Activated naive CD4-positive, alpha-beta T cell treated with anti-CD3 and anti-CD28 coated beads, Interleukin-2, amount 50 U/mL, for 24 hours (primary cell): ENCODE results near the gene GPD2.

Experiments
- H3K27ac Mint-ChIP-seq: one replicate; pipeline ENCODE4 v1.8.0; 2021; ENCODE audit warnings: mild to moderate bottlenecking, mixed read lengths
- H3K27me3 Mint-ChIP-seq: one replicate; pipeline ENCODE4 v1.8.0; 2021; ENCODE audit warnings: mixed read lengths
- H3K36me3 Mint-ChIP-seq: one replicate; pipeline ENCODE4 v1.8.0; 2021; ENCODE audit warnings: mixed read lengths
- H3K4me1 Mint-ChIP-seq: one replicate; pipeline ENCODE4 v1.8.0; 2021; ENCODE audit warnings: mixed read lengths
- H3K4me3 Mint-ChIP-seq: one replicate; pipeline ENCODE4 v1.8.0; 2021; ENCODE audit warnings: mild to moderate bottlenecking, mixed read lengths
- H3K9me3 Mint-ChIP-seq: one replicate; pipeline ENCODE4 v1.8.0; 2021; ENCODE audit warnings: mixed read lengths

GPD2 gene

DNA sequence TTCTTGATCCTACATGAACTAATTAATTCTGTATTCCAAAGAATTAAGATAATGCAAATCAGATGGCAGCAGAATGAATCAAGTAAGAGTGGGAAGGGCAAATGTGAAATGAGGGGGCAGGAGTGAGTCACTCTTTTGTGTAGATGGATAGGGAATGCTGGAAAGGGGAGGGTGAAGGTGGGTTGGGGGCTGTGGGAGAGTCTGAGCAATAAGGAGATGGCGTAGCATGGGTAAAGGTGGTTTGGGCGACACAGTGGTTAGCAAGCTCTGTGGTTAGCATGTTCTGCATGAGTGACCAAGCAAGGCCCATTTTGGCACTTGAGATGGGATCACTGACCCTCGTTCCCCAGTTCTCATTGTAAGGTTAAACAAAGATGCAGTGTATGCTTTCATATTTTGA is 20.4 kb downstream of the GPD2 start:
- peaks cover 11% of the 10 kb centered on the region for H3K36me3 Mint-ChIP-seq
- H3K27ac Mint-ChIP-seq = no peak overlapping the region
- peaks cover 57% of the 10 kb centered on the region for H3K4me1 Mint-ChIP-seq
- no peaks in the 10 kb centered on the region for H3K27me3 Mint-ChIP-seq
- H3K9me3 Mint-ChIP-seq = peaks cover 5% of the 10 kb centered on the region
- no peak overlapping the region for H3K4me3 Mint-ChIP-seq

DNA sequence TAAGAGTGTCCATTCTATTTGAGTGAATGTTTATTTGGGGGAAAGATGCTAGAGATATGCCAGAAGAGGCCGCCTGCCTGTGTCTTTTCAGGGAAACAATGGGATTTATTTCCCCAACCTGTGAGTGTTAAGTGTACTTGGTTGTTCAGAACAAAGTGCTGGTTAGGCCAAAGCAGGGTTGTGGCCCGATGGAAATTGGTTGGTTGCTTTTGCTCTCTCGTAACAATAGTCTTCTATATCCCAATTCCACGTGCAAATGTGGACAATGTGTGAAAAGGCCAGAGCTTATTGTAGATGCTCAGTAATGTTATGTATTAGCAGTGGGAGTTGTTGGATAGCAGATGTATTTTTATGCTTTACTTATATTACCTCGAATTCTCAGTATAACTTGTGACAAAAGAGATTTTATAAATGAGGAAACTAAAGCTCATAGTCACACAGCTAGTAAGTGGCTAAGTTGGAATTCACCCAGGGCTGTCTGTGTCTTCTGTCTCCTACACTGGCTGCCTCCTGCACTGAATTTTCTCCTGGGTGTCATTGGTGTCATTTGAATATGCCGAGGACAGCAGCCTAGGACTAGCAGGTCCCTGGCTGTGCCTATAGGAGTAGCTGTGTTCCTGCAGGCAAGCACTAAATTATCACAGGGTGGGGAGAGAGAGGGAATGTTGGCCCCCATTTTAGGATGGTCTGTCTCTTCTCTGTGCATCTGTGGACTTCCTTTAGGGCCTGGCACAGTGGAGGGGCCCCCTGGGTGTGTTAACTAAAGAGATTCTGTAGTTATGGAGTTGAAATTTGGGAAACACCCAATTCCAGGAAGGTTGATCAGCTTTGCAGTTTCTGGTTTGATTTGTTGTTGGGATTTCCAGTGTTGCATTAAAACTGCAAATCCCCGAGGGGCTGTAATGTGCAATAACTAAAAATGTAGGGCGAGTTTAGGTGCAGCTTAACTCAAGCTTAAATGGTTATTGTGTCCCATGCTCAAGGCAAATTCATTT is 21.6 kb downstream of the GPD2 start:
- Mint-ChIP-seq H3K9me3 (peaks cover under 1% of the 10 kb centered on the region), H3K27ac (no peak overlapping the region)

DNA sequence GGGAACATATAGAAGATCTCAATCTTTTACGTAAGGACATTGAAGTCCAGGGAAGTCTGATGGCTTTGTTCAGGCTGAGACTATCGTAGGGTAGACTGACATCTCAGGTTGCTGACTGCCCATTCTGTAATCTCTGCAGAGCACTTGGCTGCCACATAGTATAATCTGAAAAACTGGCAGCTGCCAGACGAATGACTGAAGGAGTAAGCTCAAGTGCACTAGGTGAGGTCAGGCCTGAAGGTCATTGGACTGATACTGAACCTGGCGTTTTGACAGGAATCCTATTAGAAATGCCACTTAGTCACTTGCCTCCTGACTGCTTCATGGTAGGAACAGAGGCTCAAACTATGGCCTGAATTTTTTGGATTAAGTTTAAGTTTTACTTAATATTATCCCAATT is 23.5 kb downstream of the GPD2 start:
- no peak overlapping the region for H3K27ac Mint-ChIP-seq

More for the DNA sequence above, 21.6 kb downstream of the GPD2 start:
- Mint-ChIP-seq H3K27me3 (no peaks in the 10 kb centered on the region), H3K4me3 (no peak overlapping the region), H3K36me3 (peaks cover 6% of the 10 kb centered on the region), H3K4me1 (peaks cover 52% of the 10 kb centered on the region)

DNA sequence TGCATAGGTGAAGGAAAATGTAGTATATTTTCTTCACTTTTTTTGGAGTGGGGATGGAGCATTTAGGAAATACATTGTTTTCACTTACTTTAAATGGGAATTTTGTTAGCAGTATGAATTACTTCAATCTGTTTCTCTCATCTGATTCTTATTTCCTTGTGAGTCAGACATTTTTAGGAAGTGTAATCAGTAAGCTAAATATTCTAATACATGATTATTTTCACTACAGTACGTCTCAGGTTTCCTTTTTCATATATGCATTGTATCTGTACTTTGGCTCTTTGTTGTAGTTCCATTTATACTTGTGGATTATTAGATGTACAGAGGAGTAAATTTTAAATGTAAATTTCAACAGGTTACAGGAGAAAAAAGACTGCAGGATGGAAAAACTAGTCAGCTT is 27.9 kb downstream of the GPD2 start:
- Mint-ChIP-seq H3K36me3 (peaks cover 5% of the 10 kb centered on the region), H3K9me3 (no peaks in the 10 kb centered on the region), H3K27ac (no peak overlapping the region), H3K27me3 (no peaks in the 10 kb centered on the region), H3K4me1 (peaks cover 44% of the 10 kb centered on the region), H3K4me3 (no peak overlapping the region)

More for the DNA sequence above, 23.5 kb downstream of the GPD2 start:
- Mint-ChIP-seq H3K9me3 (no peaks in the 10 kb centered on the region), H3K4me1 (peaks cover 41% of the 10 kb centered on the region), H3K27me3 (no peaks in the 10 kb centered on the region), H3K36me3 (no peaks in the 10 kb centered on the region), H3K4me3 (no peak overlapping the region)

DNA sequence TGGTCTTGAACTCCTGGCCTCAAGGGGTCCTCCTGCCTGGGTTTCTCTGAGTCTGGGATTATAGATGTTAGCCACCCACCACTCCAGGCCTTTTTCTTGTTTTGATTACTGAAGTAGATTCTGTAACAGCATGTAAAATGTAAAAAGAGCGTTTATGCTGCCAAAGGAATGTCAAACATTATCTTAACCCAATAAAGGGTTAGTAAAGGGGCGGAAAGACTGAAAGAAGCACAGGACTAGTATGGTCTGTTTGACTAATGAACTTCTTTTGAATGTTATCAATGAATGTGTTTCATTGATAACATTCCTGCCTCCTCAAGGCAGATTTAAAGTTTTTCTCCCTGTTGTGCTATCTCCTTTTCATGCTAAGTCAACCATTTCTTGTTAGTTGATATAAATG is 29.4 kb downstream of the GPD2 start:
- Mint-ChIP-seq H3K4me1 (peaks cover 51% of the 10 kb centered on the region), H3K4me3 (no peak overlapping the region), H3K27ac (no peak overlapping the region)

DNA sequence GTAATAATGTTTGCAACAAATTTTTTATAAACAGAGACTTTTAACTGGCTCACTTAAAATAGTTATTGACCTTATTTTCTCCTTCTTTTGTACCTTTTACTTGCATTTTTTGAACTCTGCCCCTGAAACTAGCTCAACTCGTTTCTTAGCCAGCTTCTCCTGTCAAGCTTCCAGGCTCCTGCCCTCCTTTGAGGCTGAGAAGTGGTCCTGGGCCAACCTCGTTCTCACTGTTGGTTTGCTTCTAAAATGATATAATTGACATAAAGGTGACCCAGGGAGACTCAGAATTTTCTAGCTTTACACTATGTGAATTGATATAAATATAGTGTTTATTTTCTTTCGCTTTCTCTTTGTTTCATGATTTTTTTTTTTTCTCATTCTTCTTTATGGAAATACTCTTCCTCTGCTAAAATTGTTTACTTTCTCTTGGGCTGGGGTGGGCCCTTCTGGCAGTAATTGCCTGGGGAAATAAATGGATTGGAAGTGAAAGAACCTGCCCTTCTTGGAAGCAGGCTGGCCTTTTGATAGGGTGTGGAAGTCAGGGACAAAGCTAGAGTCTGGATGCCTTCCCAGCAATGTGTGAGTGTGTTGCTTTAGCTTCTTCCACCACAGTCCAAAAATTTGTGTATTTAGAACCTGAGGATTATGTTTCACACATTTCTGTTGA is 30.7 kb downstream of the GPD2 start:
- peaks cover 6% of the 10 kb centered on the region for H3K36me3 Mint-ChIP-seq
- no peaks in the 10 kb centered on the region for H3K9me3 Mint-ChIP-seq
- H3K4me1 Mint-ChIP-seq = peaks cover 52% of the 10 kb centered on the region
- peak overlapping the region; percentile 52 for H3K27ac Mint-ChIP-seq
- no peaks in the 10 kb centered on the region for H3K27me3 Mint-ChIP-seq
- no peak overlapping the region for H3K4me3 Mint-ChIP-seq

More for the DNA sequence above, 29.4 kb downstream of the GPD2 start:
- Mint-ChIP-seq H3K9me3 (no peaks in the 10 kb centered on the region), H3K36me3 (peaks cover 6% of the 10 kb centered on the region), H3K27me3 (no peaks in the 10 kb centered on the region)

DNA sequence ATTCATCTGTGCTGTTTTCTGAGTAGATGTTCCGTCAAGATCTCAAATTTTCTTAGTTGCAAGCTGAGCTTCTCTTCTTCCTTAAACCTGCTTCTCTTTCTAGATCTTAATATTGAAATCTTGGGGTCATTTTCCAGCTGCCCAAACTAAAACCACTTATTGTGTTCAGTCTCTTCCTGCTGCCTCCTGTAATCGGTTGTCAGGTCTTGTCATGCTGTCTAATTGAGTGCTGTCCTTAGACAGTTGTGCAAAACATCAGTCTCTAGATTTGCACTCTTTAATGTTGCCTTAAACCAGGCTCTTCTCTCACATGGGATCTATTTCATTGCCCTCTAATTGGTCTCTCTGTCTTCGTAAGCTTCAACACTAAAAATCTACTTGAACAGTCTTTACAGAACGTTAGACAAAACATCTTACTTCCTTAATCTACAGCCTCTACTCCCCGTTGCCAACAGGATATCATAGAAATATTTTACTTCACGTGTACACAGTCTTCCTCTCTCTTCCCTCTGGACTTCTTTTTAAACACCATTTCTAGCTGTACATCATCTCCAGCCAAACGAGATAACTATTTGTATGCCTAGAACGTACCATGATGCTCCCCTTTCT is 34.9 kb downstream of the GPD2 start:
- Mint-ChIP-seq H3K27ac (no peak overlapping the region), H3K4me3 (no peak overlapping the region), H3K27me3 (no peaks in the 10 kb centered on the region), H3K4me1 (peaks cover 58% of the 10 kb centered on the region), H3K36me3 (peaks cover 6% of the 10 kb centered on the region), H3K9me3 (no peaks in the 10 kb centered on the region)

DNA sequence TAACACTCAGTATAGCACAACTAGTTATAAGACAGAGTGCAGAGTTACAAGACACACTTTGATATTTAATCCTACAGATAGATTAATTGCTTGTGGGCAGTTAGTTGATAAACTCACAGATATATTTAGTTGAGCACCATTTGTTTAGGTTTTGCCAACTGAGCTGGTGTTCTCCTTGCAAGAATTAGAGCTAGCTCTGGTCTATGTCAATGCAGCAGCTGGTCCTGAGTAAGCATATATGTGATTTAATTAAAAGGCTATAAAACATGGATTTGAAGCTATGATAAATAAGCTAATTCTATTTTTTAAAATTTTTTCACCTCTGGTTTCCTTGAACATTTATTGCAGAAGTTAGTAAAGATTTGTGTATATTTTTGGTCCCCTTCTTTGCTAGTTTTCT is 35.6 kb downstream of the GPD2 start:
- Mint-ChIP-seq H3K36me3 (peaks cover 7% of the 10 kb centered on the region), H3K4me1 (peaks cover 59% of the 10 kb centered on the region), H3K9me3 (no peaks in the 10 kb centered on the region), H3K4me3 (no peak overlapping the region), H3K27ac (no peak overlapping the region), H3K27me3 (no peaks in the 10 kb centered on the region)

DNA sequence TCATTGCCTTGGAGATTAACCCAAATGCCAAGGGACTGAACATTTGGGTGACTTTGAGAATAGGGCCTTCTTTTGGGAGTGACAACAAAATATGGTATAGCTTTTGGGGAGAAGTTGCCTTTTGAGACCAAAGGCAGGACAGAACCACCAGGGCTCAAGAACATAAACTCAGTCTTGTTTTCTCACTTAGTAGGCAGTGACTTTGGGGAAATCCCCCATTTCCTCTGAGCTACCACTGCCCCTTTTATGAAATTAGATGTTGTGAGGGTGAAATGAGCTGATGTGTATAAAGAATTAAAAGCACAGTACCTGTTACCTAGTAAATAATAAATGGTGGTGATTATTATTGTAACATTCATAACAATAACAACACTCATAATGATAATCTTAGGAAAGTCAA is 36.5 kb downstream of the GPD2 start:
- Mint-ChIP-seq H3K4me3 (no peak overlapping the region), H3K4me1 (peaks cover 53% of the 10 kb centered on the region), H3K27me3 (no peaks in the 10 kb centered on the region), H3K27ac (no peak overlapping the region), H3K36me3 (peaks cover 9% of the 10 kb centered on the region), H3K9me3 (no peaks in the 10 kb centered on the region)

DNA sequence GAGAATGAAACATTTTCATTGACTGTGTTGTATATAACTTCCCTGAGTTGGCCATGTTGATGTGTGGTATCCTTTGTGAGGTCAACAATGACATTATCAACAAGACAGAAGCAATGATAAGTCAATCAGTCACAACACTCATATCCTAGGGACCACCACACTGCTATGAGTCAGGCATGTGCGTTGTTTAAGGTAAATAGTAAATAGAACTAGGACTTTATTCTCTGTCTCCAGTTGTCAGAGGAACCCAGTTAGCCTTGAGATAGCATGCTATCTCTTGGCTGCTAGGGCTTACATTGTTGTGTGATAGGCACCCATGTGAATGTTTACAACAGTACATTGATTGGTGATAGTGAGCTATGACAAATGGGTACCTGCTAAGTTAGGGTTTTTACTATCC is 37.3 kb downstream of the GPD2 start:
- H3K4me1 Mint-ChIP-seq = peaks cover 46% of the 10 kb centered on the region

DNA sequence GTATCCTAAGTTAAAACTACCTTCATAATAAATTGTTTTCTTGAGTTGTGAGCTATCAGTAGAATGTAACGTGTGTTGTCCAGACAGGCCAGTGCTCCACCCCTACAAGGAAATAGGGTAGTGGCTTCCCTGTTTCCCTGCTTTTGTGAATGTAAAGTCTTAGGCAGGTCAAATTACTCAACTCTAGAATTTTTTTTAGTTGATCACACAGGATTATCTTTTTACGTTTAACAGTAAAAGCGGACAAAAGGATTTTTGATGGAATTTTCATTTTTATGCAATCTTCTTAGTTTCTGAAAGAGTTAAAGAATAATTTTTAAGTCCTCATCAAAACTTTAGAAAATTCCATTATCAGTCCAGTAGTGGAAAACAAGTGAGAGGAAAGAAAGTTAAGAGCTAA is 38.2 kb downstream of the GPD2 start:
- no peak overlapping the region for H3K4me3 Mint-ChIP-seq
- H3K27me3 Mint-ChIP-seq = no peaks in the 10 kb centered on the region
- H3K36me3 Mint-ChIP-seq = peaks cover 6% of the 10 kb centered on the region
- peaks cover 42% of the 10 kb centered on the region for H3K4me1 Mint-ChIP-seq
- H3K27ac Mint-ChIP-seq = no peak overlapping the region
- no peaks in the 10 kb centered on the region for H3K9me3 Mint-ChIP-seq

More for the DNA sequence above, 37.3 kb downstream of the GPD2 start:
- Mint-ChIP-seq H3K27ac (no peak overlapping the region), H3K36me3 (peaks cover 4% of the 10 kb centered on the region), H3K9me3 (no peaks in the 10 kb centered on the region), H3K27me3 (no peaks in the 10 kb centered on the region), H3K4me3 (no peak overlapping the region)

DNA sequence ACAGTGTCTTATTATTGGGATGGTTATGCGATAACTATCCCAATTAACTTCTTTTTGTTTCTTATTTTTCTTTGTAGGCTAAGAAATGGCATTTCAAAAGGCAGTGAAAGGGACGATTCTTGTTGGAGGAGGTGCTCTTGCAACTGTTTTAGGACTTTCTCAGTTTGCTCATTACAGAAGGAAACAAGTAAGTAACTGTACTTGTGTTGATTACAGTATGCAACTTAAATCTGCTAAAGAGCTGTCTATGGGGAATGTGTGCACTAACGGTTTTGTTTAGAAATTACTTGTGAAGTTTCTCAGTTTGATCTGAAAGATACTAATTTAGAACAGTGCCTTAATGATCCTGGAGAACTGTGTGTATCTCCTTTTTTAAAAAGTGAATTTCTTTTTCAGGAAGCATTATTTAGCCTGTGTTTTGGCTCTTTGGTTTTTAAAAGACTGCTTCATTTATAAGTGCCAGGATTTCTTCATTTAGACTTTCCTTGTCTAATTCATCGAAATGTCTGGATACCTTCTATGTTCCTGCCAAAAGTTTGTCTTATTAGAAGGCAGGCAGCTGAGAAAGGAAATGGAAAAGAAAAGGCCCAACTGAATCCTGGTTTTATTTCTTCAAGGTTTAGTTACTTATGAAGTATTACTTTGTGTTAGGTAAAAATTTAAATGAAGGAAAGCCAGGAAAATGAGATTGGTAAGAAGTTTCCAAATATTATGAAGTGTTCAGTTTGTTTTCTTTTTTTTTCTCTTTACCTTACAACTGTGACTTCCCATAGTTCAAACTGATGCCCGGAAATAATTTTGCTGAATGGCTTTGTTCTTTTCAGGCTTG is 40.1 kb downstream of the GPD2 start:
- Mint-ChIP-seq H3K36me3 (peaks cover 12% of the 10 kb centered on the region), H3K4me3 (no peak overlapping the region), H3K27me3 (no peaks in the 10 kb centered on the region), H3K27ac (no peak overlapping the region), H3K4me1 (peaks cover 31% of the 10 kb centered on the region), H3K9me3 (no peaks in the 10 kb centered on the region)

DNA sequence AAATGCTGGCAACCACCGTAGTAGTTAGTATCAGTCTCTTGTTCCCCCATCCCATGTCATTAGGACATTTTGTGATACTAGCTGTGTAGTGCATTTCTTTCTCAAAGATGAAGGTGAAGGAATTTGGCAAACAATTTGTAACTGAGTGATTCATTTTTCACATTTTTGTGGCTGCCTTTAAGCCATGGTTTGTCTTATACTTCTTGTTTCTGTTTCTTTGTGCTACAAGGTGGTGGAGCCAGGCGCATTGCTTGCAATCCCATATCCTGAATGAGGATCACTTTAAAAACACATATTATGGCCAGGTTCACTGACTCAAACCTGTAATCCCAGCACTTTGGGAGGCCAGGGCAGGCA is 40.6 kb downstream of the GPD2 start:
- H3K9me3 Mint-ChIP-seq = no peaks in the 10 kb centered on the region
- no peak overlapping the region for H3K4me3 Mint-ChIP-seq
- peaks cover 27% of the 10 kb centered on the region for H3K4me1 Mint-ChIP-seq
- H3K27me3 Mint-ChIP-seq = no peaks in the 10 kb centered on the region
- H3K36me3 Mint-ChIP-seq = peaks cover 12% of the 10 kb centered on the region
- no peak overlapping the region for H3K27ac Mint-ChIP-seq

DNA sequence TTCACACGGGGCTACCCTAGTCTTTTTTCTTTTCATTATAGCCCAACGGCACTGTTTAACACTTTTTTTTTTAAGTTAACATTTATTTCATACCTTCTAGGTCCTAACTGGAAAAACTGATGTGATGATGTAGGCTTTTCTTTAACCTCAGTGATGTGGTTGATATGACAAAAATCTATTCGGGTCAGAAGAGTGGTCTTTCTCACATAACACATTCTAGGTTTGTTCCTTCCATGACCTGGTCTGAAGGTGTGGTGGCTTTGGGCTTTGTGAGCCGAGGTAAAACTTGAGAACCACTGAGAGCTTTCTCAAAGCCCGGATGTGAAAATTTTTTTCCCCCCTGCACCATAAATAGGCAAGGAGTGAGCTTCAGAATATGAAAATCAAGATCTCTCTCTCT is 44.2 kb downstream of the GPD2 start:
- H3K27me3 Mint-ChIP-seq = no peaks in the 10 kb centered on the region
- H3K27ac Mint-ChIP-seq = no peak overlapping the region
- peaks cover 18% of the 10 kb centered on the region for H3K36me3 Mint-ChIP-seq
- H3K9me3 Mint-ChIP-seq = no peaks in the 10 kb centered on the region
- no peak overlapping the region for H3K4me3 Mint-ChIP-seq
- peaks cover 33% of the 10 kb centered on the region for H3K4me1 Mint-ChIP-seq

DNA sequence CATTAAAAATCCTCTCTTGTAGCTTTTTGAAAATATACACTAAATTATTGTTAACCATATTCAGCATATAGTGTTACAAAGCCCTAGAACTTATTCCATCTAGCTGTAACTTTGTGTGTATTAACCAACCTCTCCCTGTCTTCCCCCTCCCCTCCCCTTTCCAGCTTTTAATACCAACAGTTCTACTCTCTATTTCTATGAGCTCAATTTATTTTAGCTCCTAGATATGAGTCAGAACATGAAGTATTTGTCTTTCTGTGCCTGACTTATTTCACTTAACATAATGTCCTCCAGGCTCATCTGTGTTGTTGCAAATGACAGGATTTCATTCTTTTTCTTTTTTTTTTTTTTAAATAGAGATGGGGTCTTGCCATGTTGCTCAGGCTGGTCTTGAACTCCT is 45.1 kb downstream of the GPD2 start:
- Mint-ChIP-seq H3K9me3 (no peaks in the 10 kb centered on the region), H3K4me3 (no peak overlapping the region), H3K27ac (no peak overlapping the region), H3K27me3 (no peaks in the 10 kb centered on the region), H3K4me1 (peaks cover 35% of the 10 kb centered on the region), H3K36me3 (peaks cover 19% of the 10 kb centered on the region)
